T-cell (primary cell): Measurements from ENCODE around the gene TBCE. TPM values are rescaled to one million over a fixed set of nuclear protein-coding genes. Genes with fewer than 3 reads are reported as not detected.

Source experiments
- ATAC-seq, 4 experiments: fragments of 200-7000 bp in 3 of 4; fragments of 150-1000 bp in 1 of 4; cut with Tn5 transposase; replicated peaks in 1 of 4; 1 replicate in 3 of 4; 2 replicates in 1 of 4; pipeline ENCODE4 v1.10.0; 2021; ENCODE audit warnings: moderate library complexity in 3 of 4, mild to moderate bottlenecking in 2 of 4, moderate number of reproducible peaks in 1 of 4
- CTCF ChIA-PET, 2 donors: fragments of 300-600 bp; sonication (Branson Sonifier 250); formaldehyde crosslinking; loops; one replicate each; lab custom pipeline; 2022; ENCODE audit warnings: antibody characterized with exemption in 2 of 2; lab: Charles Lee
- POLR2A ChIA-PET, 2 donors: fragments of 300-600 bp; sonication (Branson Sonifier 250); formaldehyde crosslinking; loops; one replicate each; lab custom pipeline; 2022; ENCODE audit warnings: antibody characterized with exemption in 2 of 2; lab: Charles Lee
- DNase-seq, 35 experiments: peaks; one replicate each; pipeline versions ENCODE4 v3.0.0 to v3.0.0-alpha.2; 2013 to 2023
- H3K27ac ChIP-seq: one replicate; pipeline ENCODE4 v1.5.1; 2013; ENCODE audit warnings: low read length
- H3K27me3 ChIP-seq, 2 experiments: replicated peaks in 1 of 2; 1 replicate in 1 of 2; 2 replicates in 1 of 2; pipeline versions ENCODE4 v1.6.1 to v1.7.0; 2013; ENCODE audit warnings: low read length in 1 of 2, mixed read lengths in 1 of 2; ENCODE audit not compliant: control insufficient read depth in 2 of 2, insufficient read depth in 2 of 2; ENCODE audit errors: extremely low read depth in 1 of 2
- H3K36me3 ChIP-seq, 2 donors: 1 replicate in 1 of 2; 2 replicates in 1 of 2; pipeline versions ENCODE4 v1.6.1 to v1.7.0; 2013; ENCODE audit warnings: low read length in 1 of 2; ENCODE audit not compliant: control insufficient read depth in 2 of 2, insufficient read depth in 1 of 2; ENCODE audit errors: extremely low read depth in 1 of 2
- H3K4me1 ChIP-seq, 2 experiments: 1 replicate in 1 of 2; 2 replicates in 1 of 2; pipeline versions ENCODE4 v1.6.1 to v1.7.0; 2013; ENCODE audit warnings: low read length in 2 of 2, mixed read lengths in 1 of 2; ENCODE audit not compliant: insufficient read depth in 2 of 2, control insufficient read depth in 1 of 2; ENCODE audit errors: extremely low read depth in 1 of 2
- H3K4me3 ChIP-seq, 2 donors: 1 replicate in 1 of 2; 2 replicates in 1 of 2; pipeline versions ENCODE4 v1.5.1 to v1.7.0; 2013; ENCODE audit warnings: mild to moderate bottlenecking in 2 of 2, low read length in 1 of 2, moderate library complexity in 1 of 2; ENCODE audit not compliant: control insufficient read depth in 1 of 2; ENCODE audit errors: extremely low read depth in 1 of 2
- H3K9me3 ChIP-seq: 2 replicates; pipeline ENCODE4 v1.7.0; 2013
- H3K27ac Mint-ChIP-seq, 2 donors: one replicate each; pipeline ENCODE4 v1.8.0; 2020 to 2021; ENCODE audit warnings: mild to moderate bottlenecking in 2 of 2, mixed read lengths in 2 of 2
- H3K27me3 Mint-ChIP-seq, 2 donors: one replicate each; pipeline ENCODE4 v1.8.0; 2021 to 2022; ENCODE audit warnings: mixed read lengths in 2 of 2
- H3K36me3 Mint-ChIP-seq: one replicate; pipeline ENCODE4 v1.8.0; 2021; ENCODE audit warnings: mixed read lengths
- H3K4me1 Mint-ChIP-seq, 3 donors: one replicate each; pipeline ENCODE4 v1.8.0; 2020 to 2022; ENCODE audit warnings: mixed read lengths in 3 of 3, mild to moderate bottlenecking in 1 of 3
- H3K4me3 Mint-ChIP-seq, 3 donors: one replicate each; pipeline ENCODE4 v1.8.0; 2020 to 2022; ENCODE audit warnings: mild to moderate bottlenecking in 3 of 3, mixed read lengths in 3 of 3, moderate library complexity in 3 of 3
- H3K9me3 Mint-ChIP-seq, 3 donors: one replicate each; pipeline ENCODE4 v1.8.0; 2020 to 2022; ENCODE audit warnings: mixed read lengths in 3 of 3
- WGBS: methylation state at CpG from one replicate; pipeline ENCODE4 v1.1.5; 2013; ENCODE audit warnings: missing lambda C conversion rate; ENCODE audit not compliant: insufficient coverage; 5-methylcytosine and 5-hydroxymethylcytosine counted together
- total RNA-seq, 35 experiments: library from RNA in 6 of 35; stranded (reverse) in 6 of 35; fragments of 120-200 nt in 1 of 35; gene quantifications; one replicate each; pipeline versions ENCODE4 v1.2.1 to v1.2.4 and lab custom pipeline; 2013 to 2026

The TBCE gene
- total RNA-seq, 5 donors from 2014 or later (not counting 1 experiment from before 2014, with no cell fraction given): 15.6 to 21.5 (median 18.6) TPM

DNA sequence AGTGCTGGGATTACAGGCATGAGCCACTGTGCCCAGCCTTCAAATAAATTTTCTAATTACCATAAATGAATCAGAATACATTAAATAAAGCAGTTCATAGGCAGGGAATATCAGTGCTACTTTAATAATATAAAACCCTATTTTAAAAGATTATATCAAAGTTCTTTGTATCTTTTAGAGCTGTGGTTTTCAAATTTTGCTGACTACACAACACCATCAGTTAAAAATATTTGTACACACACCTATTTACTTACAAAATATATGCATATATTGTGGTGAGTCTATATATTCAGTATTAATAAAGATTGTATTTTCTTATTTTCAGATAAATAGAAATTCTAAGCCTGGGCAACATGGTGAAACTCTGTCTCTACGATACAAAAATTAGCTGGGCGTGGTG is 118.3 kb downstream of the TBCE start:
- H3K4me3 Mint-ChIP-seq: no peak overlapping the region
- H3K4me1 ChIP-seq: no peaks in the 10 kb centered on the region
- CTCF ChIA-PET: interaction anchor here in 1 of 2 donors (0.6 kb wide), 1 partner anchor 235 kb away, joined by 4 read pairs; no protein-coding TSS in a partner anchor
- H3K27ac Mint-ChIP-seq: no peak overlapping the region
- no peaks in the 10 kb centered on the region for H3K27me3 ChIP-seq
- H3K4me1 Mint-ChIP-seq: no peaks in the 10 kb centered on the region
- H3K9me3 ChIP-seq: no peaks in the 10 kb centered on the region
- H3K4me3 ChIP-seq: no peak overlapping the region
- DNase-seq (no peak), ATAC-seq (no peak)
- peaks cover 0 to 4% (median 0%) of the 10 kb centered on the region in 3 donors for H3K9me3 Mint-ChIP-seq
- no peaks in the 10 kb centered on the region for H3K27me3 Mint-ChIP-seq
- POLR2A ChIA-PET: no interaction called here
- no CpG with 5 or more reads among the region's 2 CpGs for WGBS
- peaks cover 0 to 4% of the 10 kb centered on the region in 2 donors for H3K36me3 ChIP-seq
- H3K27ac ChIP-seq: no peak overlapping the region
- H3K36me3 Mint-ChIP-seq: peaks cover 37% of the 10 kb centered on the region

- H3K4me1 Mint-ChIP-seq: no peaks in the 10 kb centered on the region
- ChIA-PET CTCF (no interaction called here), POLR2A (no interaction called here)
- Histone ChIP-seq H3K27me3 (no peaks in the 10 kb centered on the region), H3K9me3 (no peaks in the 10 kb centered on the region), H3K27ac (no peak overlapping the region), H3K4me3 (no peak overlapping the region), H3K36me3 (peaks cover 0 to 4% of the 10 kb centered on the region in 2 donors), H3K4me1 (no peaks in the 10 kb centered on the region)
- H3K36me3 Mint-ChIP-seq: peaks cover 31% of the 10 kb centered on the region
- no peak overlapping the region for H3K4me3 Mint-ChIP-seq
- H3K9me3 Mint-ChIP-seq: peaks cover 0 to 4% (median 0%) of the 10 kb centered on the region in 3 donors
- ATAC-seq (no peak), DNase-seq (no peak)
- no peak overlapping the region for H3K27ac Mint-ChIP-seq
- WGBS: no CpG with 5 or more reads among the region's 5 CpGs
- no peaks in the 10 kb centered on the region for H3K27me3 Mint-ChIP-seq
Measured at GRCh38 chr1:235486321-235486720, 119.1 kb downstream of the TBCE start.

GRCh38 chr1:235491644-235492043 is 124.4 kb downstream of the TBCE start:
- H3K27me3 Mint-ChIP-seq: no peaks in the 10 kb centered on the region
- Histone ChIP-seq H3K27ac (no peak overlapping the region), H3K4me3 (no peak overlapping the region), H3K9me3 (no peaks in the 10 kb centered on the region), H3K27me3 (no peaks in the 10 kb centered on the region), H3K4me1 (peaks cover 0 to 5% of the 10 kb centered on the region in 2 experiments), H3K36me3 (peaks cover 0 to 4% of the 10 kb centered on the region in 2 donors)
- CTCF ChIA-PET: no interaction called here
- POLR2A ChIA-PET: no interaction called here
- no peak for ATAC-seq
- peaks cover 28% of the 10 kb centered on the region for H3K36me3 Mint-ChIP-seq
- 100% methylated on average over 1 of the region's 3 CpGs for WGBS
- no peak overlapping the region for H3K4me3 Mint-ChIP-seq
- no peaks in the 10 kb centered on the region for H3K9me3 Mint-ChIP-seq
- no peak overlapping the region for H3K27ac Mint-ChIP-seq
- DNase-seq: no peak
- H3K4me1 Mint-ChIP-seq: peaks cover 9 to 16% (median 15%) of the 10 kb centered on the region in 3 donors

DNA sequence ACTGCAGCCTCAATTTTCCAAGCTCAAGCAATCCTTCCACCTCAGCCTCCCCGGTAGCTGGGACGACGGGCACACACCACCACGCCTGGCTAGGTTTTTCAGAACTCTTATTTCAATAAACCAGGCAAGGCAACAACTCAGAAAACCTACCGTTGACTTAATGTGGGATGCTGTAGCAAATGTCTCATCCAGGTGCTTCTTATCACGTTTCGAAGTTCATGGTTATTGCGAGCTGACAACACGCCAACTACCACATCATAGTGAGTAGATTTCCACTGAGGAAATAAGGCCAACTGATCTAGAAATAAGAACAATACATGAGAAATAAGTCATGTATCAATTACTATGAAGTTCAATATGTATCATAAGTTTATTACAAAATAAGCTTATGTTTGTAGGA is 127.3 kb downstream of the TBCE start:
- H3K4me3 ChIP-seq: no peak overlapping the region
- ATAC-seq (no peak), DNase-seq (no peak)
- Mint-ChIP-seq H3K4me3 (no peak overlapping the region), H3K36me3 (peaks cover 26% of the 10 kb centered on the region), H3K27ac (no peak overlapping the region), H3K9me3 (no peaks in the 10 kb centered on the region), H3K4me1 (peaks cover 9 to 16% (median 15%) of the 10 kb centered on the region in 3 donors), H3K27me3 (no peaks in the 10 kb centered on the region)
- H3K9me3 ChIP-seq: no peaks in the 10 kb centered on the region
- no peaks in the 10 kb centered on the region for H3K27me3 ChIP-seq
- ChIA-PET POLR2A (no interaction called here), CTCF (interaction anchor here in 1 of 2 donors (1.0 kb wide), 1 partner anchor 78 kb away, joined by 4 read pairs; no protein-coding TSS in a partner anchor)
- peaks cover 0 to 5% of the 10 kb centered on the region in 2 experiments for H3K4me1 ChIP-seq
- whole genome bisulfite sequencing: no CpG with 5 or more reads among the region's 9 CpGs
- peaks cover 0 to 4% of the 10 kb centered on the region in 2 donors for H3K36me3 ChIP-seq
- H3K27ac ChIP-seq: no peak overlapping the region

DNA sequence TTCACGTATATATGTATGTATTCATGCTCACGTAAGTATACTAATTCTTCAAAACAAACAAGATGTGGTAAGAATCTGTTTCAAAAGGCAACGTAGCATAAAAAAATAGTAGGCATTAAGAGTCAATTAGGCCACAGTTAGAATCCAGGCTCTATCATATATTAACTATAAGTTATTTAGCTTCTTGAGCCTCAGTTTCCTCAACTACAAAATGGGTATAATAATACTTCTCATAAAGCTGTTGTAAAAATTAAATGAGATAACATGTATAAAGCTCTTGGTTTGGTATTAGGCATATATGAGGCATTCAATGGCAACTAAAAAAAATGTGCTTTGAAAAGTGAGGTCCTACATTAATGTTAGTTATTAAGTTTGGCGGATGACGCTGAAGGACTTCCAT is 127.8 kb downstream of the TBCE start:
- no CpG with 5 or more reads among the region's 5 CpGs for WGBS
- H3K4me3 ChIP-seq: no peak overlapping the region
- no peak overlapping the region for H3K27ac Mint-ChIP-seq
- H3K27ac ChIP-seq: no peak overlapping the region
- H3K36me3 Mint-ChIP-seq: peaks cover 22% of the 10 kb centered on the region
- POLR2A ChIA-PET: interaction anchor here in 1 of 2 donors (0.6 kb wide), 1 partner anchor 154 kb away, joined by 11 read pairs; no protein-coding TSS in a partner anchor
- H3K9me3 ChIP-seq: no peaks in the 10 kb centered on the region
- DNase-seq: no peak
- H3K27me3 Mint-ChIP-seq: no peaks in the 10 kb centered on the region
- H3K4me3 Mint-ChIP-seq: no peak overlapping the region
- H3K9me3 Mint-ChIP-seq: no peaks in the 10 kb centered on the region
- ATAC-seq: no peak
- peaks cover 0 to 5% of the 10 kb centered on the region in 2 experiments for H3K4me1 ChIP-seq
- peaks cover 0 to 4% of the 10 kb centered on the region in 2 donors for H3K36me3 ChIP-seq
- no peaks in the 10 kb centered on the region for H3K27me3 ChIP-seq
- CTCF ChIA-PET: interaction anchor here in 1 of 2 donors (1.0 kb wide), 1 partner anchor 78 kb away, joined by 4 read pairs; no protein-coding TSS in a partner anchor
- peaks cover 9 to 16% (median 15%) of the 10 kb centered on the region in 3 donors for H3K4me1 Mint-ChIP-seq

- no peak for ATAC-seq
- POLR2A ChIA-PET: interaction anchor here in 1 of 2 donors (0.6 kb wide), 1 partner anchor 155 kb away, joined by 11 read pairs; no protein-coding TSS in a partner anchor
- no peak overlapping the region for H3K4me3 ChIP-seq
- Mint-ChIP-seq H3K27ac (no peak overlapping the region), H3K9me3 (no peaks in the 10 kb centered on the region), H3K27me3 (no peaks in the 10 kb centered on the region), H3K4me3 (no peak overlapping the region), H3K36me3 (peaks cover 22% of the 10 kb centered on the region), H3K4me1 (peaks cover 9 to 16% (median 15%) of the 10 kb centered on the region in 3 donors)
- H3K4me1 ChIP-seq: peaks cover 0 to 5% of the 10 kb centered on the region in 2 experiments
- no CpG with 5 or more reads among the region's 2 CpGs for WGBS
- no peak for DNase-seq
- H3K27ac ChIP-seq: no peak overlapping the region
- CTCF ChIA-PET: interaction anchor here in 1 of 2 donors (0.6 to 1.0 kb wide), 4 partner anchors 15 to 997 kb away, joined by 3 to 5 read pairs (median 4); no protein-coding TSS in a partner anchor
- peaks cover 0 to 4% of the 10 kb centered on the region in 2 donors for H3K36me3 ChIP-seq
- no peaks in the 10 kb centered on the region for H3K9me3 ChIP-seq
- H3K27me3 ChIP-seq: no peaks in the 10 kb centered on the region
Measured at GRCh38 chr1:235495551-235495950, 128.3 kb downstream of the TBCE start.
